GM12801 (cell line): ENCODE data around the gene PPAN.

Experiments used
- TF ChIP-seq, protein P1 (sequence below): IDR thresholded peaks from one replicate; pipeline ENCODE4 v1.5.1; 2011; ENCODE audit warnings: control low read depth; ENCODE audit not compliant: insufficient read length; ENCODE audit errors: extremely low read depth

The PPAN gene

DNA sequence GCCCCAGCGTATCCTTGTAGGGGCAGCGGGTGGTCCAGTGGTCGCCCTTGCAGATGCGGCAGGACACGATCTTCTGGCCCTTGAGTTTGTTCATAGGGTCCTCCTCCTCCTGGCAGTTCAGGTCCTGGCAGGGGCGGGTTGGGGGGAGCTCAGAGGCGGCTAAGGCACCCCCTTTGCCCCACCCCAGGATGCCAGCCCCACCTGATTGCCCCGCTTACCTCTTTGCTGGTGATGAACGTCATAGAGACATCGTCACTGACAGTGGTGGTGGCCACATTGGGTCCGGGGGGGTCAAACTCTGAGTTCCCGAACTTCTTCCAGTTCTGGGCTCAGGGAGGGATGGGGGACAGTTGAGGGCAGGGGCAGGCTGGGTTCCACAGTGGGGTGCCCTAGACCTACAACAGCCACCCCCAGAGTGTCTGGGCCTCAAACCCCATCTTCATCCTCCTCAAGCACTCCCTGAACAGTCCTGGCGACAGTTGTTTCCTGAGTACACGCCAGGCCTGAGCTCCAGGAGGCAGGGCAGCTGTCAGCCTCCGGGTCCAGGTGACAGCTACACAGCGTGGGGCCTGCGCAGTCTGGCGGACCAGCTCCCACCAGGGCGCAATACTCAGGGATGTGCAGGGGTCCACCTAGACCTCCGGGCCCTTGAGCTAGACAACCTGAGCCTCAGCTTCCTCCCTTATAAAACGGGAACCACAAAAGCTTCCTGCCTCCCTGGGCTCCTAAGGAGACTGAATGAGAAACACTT lies 10.9 kb downstream of the PPAN start:
- TF ChIP-seq, protein P1, sequence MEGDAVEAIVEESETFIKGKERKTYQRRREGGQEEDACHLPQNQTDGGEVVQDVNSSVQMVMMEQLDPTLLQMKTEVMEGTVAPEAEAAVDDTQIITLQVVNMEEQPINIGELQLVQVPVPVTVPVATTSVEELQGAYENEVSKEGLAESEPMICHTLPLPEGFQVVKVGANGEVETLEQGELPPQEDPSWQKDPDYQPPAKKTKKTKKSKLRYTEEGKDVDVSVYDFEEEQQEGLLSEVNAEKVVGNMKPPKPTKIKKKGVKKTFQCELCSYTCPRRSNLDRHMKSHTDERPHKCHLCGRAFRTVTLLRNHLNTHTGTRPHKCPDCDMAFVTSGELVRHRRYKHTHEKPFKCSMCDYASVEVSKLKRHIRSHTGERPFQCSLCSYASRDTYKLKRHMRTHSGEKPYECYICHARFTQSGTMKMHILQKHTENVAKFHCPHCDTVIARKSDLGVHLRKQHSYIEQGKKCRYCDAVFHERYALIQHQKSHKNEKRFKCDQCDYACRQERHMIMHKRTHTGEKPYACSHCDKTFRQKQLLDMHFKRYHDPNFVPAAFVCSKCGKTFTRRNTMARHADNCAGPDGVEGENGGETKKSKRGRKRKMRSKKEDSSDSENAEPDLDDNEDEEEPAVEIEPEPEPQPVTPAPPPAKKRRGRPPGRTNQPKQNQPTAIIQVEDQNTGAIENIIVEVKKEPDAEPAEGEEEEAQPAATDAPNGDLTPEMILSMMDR: no peak

- TF ChIP-seq, protein P1: no peak
Observed at GRCh38 chr19:10118960-10119359, 12.8 kb downstream of the PPAN start.

DNA sequence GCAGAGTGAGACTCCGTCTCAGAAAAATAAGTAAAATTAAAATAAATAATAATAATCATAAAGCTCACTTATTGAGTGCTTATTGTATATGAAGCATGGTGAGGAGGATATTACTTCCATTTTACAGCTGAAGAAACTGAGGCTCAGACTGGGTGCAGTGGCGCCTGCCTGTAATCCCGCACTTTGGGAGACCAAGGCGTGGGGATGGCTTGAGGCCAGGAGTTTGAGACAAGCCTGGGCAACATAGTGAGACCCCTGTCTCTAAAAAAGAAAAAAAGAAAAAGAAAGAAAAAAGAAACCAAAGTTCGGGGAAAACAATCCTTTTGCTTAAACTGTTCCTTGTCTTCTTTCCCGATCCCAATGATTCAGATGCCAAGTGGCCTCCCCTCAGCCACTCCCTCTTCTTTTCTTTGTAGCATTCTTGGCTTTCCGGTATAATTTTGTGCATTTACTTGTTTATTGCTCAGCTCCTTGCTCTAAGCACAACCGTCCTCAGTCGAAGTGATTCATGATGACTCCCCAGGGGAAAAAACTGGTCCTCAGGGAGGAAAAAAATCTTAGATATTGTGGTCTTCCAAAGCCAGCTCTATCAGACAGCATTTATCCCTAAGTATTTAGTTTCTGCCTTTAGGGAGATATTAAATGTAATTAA lies 14.5 kb downstream of the PPAN start:
- TF ChIP-seq, protein P1: no peak

- TF ChIP-seq, protein P1: no peak
Observed at GRCh38 chr19:10122045-10122444, 15.9 kb downstream of the PPAN start.

GRCh38 chr19:10124429-10124828 lies 18.3 kb downstream of the PPAN start:
- TF ChIP-seq, protein P1: no peak

GRCh38 chr19:10126213-10126639 lies 20.1 kb downstream of the PPAN start:
- TF ChIP-seq, protein P1: no peak

- TF ChIP-seq, protein P1: no peak
Observed at GRCh38 chr19:10132905-10133304, 26.7 kb downstream of the PPAN start.
